NCI-H524 treated with DMSO at 0.1 percent for 48 hours (cell line): ENCODE data around the gene DENND2A.
"Not testable (repeated sequence)": the region's sequence is repeated elsewhere in the genome, so short reads cannot be mapped to it uniquely, and the experiment has no call there.

ENCODE experiments used
- DNase-seq: peaks from one replicate; lab custom pipeline; 2025; lab: John Stamatoyannopoulos, UW

The DENND2A gene, protein sequence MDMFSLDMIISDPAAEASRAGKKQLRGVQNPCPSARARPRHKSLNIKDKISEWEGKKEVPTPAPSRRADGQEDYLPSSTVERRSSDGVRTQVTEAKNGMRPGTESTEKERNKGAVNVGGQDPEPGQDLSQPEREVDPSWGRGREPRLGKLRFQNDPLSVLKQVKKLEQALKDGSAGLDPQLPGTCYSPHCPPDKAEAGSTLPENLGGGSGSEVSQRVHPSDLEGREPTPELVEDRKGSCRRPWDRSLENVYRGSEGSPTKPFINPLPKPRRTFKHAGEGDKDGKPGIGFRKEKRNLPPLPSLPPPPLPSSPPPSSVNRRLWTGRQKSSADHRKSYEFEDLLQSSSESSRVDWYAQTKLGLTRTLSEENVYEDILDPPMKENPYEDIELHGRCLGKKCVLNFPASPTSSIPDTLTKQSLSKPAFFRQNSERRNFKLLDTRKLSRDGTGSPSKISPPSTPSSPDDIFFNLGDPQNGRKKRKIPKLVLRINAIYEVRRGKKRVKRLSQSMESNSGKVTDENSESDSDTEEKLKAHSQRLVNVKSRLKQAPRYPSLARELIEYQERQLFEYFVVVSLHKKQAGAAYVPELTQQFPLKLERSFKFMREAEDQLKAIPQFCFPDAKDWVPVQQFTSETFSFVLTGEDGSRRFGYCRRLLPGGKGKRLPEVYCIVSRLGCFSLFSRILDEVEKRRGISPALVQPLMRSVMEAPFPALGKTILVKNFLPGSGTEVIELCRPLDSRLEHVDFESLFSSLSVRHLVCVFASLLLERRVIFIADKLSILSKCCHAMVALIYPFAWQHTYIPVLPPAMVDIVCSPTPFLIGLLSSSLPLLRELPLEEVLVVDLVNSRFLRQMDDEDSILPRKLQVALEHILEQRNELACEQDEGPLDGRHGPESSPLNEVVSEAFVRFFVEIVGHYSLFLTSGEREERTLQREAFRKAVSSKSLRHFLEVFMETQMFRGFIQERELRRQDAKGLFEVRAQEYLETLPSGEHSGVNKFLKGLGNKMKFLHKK

DNA sequence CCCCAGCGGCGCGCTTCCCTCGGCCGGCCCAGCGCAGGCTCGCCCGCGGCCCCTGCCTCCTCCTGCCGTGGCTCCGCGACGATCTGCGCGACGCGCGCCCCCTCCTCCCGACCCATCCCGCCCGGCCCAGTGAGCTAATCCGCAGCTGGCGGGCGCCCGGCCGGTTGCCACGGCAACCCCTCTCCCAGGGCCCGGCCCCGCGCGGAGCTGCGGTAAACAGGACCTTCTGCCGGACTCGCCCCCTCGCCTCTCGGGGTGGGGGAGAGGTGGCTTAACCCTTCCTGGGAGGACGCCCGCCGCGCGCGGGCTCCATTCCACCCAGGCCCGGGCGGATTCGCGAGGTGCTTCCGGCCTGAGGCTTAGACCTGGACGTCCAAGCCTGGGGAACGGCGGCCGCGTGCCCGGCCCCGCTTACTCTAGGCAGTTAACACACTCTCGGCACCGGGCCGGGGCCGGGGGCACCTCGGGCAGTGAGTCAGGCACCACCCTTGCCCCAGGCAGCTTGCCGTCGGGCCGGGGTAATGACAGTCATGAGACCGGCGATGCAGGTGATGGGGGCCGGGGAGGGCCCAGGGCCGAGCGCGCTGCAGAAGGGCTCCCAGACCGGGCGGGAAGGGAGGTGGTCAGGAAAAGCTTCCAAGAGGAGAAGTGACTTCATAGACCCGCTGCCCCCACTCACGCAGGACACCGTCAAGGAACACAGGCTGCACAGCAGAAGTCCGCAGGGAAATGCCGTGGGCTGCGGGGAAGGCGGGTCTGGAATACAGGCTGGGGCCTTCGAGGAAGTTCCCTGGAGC is at the start of gene DENND2A:
Gene DENND2A (minus strand): TSS at position 87 of the 797 bp plus-strand sequence. CDS start 38,416 bp downstream, outside the sequence.
- peak; percentile 24 for DNase-seq

DNA sequence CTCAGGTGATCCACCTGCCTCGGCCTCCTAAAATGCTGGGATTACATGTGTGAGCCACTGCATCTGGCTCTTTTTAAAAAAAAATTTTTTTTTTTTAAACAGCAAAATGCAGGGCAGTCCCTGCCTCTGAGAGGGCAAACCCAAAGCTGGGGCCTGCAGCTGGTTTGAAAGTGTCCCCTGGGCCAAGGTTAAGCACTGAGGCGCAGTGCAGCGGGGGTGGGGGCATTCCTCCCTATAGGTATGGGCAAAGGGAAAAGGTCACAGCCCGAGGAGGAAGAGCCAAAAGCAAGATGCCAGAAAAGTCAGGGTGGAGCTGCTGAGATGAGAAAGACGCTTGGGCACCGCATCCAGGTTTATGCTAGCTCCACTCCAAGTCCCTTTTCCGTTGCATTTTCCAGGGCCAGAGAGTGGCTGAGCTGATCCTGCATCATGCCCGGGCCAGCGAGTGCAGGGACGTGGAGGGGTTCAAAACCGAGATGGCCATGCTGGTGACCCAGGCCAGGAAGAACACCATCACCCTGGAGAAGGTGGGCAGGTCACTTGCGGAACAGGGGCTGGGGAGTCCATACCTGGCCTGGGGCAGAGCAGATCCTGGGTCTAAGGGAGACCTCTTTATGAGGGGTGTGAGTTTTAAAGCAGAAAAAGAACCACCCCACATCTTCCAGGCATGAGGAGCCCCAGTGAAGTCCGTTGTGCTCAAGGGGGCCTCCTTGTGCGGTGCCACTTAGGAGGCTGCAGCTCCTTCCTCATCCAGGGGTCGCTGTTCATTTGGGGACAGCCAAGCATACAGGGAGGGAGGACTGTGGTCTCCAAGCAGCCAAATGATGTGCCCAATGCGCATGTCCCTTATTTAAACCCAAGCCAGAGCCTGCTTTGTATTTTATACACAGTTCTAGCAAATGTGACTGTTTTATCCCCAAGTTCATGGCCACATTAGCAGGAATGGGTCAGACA is 48.9 kb upstream of the DENND2A start:
- no peak for DNase-seq

DNA sequence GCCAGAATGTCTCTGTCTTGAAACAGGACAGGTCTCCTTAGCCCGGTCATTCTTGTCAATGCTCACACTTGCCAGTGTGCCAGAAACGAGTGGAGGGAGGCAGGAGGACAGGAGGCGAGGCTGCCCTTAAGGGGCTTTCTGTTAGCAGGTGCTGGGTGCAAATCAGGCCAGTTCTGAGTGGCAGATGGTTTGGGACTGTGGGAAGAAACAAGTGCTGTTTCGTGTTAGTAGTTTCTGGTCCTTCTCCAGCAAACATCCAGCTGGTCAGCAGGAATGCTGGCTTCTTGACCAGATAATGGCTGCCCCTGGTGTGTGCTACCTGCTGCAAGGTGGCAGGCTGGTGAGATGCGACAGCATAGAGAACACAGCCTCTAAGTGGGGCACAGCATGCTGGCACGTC is 47.7 kb upstream of the DENND2A start:
- DNase-seq = no peak

DNA sequence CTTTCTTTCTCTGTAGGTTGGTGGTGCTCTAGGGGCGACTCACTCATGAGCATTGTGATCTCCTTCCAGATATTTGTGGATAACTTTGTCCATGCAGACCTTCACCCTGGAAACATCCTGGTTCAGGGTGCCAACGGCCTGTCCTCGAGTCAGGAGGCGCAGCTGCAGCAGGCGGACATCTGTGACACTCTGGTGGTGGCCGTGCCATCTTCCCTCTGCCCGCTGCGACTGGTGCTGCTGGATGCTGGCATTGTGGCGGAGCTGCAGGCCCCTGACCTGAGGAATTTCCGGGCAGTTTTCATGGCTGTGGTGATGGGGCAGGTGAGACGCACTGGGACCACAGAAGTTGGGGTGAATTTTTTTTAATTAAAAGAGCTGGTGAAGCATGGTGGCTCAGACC is 46.3 kb upstream of the DENND2A start:
- DNase-seq = no peak

DNA sequence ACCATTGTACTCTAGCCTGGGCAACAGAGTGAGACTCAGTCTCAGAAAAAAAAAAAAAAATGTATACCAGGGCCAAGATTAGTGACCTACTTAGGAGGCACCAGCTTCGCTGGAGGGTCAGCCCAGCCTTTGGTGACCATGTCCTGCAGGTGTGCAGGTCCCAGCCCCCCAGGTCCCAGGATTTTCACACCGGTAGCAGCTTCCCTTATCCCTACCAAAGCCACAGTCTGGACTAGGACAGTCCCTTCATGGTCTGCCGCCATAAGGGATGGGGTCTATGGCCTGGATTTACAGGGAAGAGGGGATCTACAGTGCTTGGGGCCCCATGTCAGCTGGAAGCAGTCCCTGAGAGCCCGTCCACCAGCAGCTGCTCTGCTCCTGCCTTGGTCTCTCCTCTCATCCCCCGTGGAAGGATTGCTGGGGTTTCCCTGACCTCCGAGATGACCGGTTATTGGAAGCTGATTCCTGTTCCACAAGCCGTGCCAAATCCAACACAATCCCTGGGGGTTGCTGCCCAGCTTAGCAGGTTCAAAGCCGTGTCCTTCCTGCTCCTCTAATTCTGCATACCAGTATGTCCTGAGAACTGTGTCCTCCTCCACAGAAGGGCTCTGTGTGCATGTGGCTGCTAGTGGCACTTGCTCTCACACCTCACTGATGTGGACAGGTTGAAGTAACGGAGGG is 44.9 kb upstream of the DENND2A start:
- DNase-seq = no peak

DNA sequence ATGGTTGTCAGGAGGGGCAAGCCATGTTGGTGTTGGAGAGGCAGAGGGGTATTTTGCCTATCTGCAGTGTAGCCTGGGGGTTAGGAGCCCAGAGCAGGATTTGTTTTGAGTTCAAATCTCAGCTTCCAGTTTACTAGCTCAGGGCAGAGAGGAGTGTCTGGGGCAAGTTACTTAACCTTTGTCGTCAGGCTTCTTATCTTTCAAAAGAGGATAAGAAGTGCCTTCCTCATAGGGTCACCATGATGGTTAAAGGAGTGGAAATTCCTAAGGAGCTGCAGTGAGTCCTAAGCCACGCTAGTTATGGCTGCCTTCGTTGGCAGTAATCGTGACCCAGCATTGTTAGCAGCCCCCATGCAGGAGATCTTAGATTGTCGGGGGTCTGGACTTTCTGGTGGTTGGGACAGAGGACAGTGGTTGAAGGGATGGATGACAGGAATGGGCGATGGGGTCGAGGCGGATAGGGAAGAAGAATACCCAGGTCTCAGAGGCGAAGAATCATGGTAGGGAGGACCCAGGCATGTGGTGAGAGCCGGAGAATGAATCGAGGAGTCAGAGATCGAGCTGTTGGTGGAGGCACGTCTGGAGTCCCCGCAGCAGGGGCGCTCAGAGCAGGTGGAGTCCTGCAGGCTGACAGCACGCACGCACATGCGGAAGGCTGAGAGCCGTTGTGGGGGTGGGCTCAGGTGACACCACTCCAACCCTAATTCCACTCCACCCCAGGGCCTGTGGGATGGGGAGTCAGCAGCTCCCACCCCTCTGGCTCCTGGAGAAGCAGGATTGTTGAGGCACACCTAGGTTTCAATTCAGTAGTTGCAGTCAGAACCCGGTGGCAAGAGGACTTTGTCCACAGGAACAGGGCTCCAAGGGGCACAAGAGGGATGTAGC is 43.7 kb upstream of the DENND2A start:
- no peak for DNase-seq

DNA sequence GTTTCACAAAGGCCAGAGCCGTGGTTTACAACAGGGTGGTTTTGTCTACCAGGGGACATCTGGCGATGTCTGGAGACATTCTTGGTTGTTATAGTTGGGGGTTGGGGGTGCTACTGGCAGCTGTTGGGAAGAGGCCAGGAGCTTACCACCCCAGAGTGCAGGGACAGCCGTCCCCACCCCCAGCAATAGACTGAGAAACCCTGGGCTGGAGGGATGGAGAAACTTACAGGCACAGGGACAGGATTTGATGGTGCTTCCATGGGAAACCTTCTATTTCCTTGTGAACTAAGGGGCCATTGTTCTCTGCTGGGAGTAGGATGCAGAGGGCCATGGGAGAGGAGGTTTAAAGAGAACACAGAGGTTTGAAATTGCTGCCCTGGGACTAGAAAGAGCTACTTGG is 43.0 kb upstream of the DENND2A start:
- DNase-seq = no peak

DNA sequence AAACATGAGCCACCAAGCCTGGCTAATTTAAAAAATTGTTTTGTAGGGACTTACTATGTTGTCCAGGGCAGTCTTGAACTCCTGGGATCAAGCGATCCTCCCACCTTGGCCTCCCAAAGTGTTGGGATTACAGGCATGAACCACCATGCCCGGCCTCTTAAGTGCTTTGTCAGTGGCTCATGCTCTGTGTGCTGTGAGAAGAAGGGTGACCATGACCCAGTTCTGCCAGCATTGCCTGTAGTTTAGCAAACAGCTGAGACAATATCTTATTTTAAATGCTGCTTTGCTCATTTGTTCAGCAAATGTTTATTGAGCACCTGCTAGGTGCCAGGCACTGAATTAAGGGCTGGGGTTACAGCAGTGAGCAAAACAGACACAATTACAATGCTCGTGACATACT is 41.2 kb upstream of the DENND2A start:
- DNase-seq = no peak

DNA sequence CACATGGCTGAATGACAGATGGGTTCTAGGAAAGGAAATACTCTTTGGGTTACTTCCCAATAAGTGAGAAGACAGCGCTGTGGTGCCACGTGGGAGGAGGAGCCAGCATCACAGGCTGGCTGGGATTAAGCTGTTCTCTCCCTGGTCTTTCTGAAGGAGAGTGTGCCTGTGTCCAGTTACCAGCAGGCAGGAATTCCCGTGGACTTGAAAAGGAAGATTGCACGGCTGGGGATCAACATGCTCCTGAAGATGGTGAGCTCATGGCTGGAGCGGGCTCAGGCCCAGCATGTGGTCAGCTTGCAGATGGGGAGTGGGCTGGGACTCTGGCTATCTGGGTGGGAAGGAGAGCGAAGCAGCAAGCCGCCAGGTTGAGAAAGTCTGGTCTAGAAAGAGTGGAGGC is 40.3 kb upstream of the DENND2A start:
- no peak for DNase-seq

DNA sequence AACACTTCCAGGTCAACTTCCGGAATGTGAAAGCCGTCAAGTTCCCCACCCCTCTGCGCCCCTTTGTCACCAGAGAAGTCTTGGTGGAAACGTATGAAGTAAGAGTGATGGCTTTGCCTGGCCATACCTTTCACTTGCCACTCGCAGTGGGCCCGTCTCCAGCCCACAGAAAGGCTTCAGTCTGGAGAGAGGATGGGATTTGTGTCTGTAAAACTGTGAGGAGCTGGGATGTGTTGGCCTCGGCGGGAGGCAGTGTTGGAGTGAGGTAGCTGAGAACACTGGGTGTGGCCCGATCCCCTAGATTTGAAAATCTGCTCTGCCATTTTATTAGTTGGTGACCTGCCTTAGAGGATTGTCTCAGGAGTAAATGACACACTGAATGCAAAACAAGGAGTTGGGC is 38.6 kb upstream of the DENND2A start:
- no peak for DNase-seq

DNA sequence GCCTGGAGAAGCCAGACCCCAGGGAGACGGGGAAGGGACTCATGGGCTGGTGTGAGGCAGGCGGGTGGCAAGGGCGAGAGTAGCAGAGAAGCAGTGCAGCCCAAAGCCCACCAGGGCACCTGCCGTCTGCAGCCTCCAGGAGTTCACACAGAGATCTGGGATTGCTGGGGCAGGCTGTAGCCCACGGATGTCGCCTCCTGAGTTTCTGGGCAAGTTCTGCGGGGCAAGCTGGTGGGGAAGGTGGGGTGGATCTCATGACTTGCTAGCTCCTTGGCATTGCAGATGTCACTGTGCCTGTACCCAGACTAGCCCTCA is 38.2 kb upstream of the DENND2A start:
- DNase-seq = no peak

DNA sequence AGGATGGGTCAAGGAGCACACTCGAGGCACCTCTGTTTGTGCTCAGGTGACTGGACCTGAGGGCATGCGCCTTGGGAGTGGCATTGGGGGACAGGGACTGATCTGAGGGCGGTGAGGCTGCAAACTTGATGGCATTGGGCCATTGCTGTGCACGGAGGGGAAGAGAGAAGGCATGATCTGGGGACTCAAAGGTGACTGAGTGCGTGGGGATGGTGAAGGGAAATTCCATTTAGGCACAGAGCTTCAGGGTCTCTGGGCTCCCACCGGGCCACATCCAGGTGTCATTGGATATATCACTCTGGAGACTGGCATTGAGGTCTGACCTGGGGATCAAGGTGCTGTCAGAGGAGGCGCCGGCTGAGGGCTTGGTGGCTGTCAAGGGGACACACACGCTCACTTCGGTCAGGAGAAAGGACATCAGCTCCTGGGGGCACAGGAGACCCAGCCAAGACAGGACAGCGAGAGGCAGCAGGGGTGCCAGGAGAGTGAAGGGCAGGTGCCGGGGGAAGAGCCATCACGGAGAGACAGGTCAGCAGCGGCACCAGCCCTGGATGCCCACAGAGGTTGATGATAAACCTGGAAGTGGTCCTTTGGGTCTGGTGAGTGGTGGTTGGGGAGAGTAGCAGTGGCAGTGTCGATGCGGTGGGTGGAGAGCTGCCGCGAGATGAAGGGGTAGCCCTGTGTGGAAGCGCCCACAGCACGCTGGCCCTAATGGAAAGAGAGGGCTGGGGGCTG is 37.6 kb upstream of the DENND2A start:
- no peak for DNase-seq

DNA sequence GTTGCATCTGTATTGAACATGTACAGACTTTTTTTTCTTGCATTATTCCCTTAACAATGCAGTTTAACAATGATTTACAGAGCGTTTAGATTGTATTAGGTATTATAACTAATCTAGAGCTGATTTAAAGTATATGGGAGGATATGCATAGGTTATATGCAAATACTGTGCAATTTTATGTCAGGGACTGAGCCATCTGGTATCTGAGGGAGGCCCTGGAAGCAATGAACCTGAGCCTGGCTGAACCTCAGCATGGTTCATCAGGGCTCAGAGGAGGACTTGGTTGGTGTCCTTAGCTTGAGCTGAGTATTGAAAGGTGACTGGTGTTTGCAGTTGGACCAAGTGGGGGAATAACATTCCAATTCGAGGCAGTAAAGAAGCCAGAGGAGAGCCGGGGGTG is 36.9 kb upstream of the DENND2A start:
- DNase-seq = no peak

DNA sequence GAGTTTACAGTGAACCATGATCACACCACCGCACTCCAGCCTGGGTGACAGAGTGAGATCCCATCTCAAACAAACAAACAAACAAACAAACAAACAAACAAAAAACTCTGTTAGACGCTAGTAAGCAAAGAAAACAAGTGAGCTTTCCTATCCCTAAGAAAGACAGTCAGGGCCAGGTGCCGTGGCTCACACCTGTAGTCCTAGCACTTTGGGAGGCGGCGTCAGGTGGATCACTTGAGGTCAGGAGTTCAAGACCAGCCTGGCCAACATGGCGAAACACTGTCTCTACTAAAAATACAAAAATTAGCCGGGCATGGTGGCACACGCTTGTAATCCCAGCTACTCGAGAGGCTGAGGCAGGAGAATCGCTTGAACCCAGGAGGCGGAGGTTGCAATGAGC is 36.3 kb upstream of the DENND2A start:
- not testable (repeated sequence) for DNase-seq

DNA sequence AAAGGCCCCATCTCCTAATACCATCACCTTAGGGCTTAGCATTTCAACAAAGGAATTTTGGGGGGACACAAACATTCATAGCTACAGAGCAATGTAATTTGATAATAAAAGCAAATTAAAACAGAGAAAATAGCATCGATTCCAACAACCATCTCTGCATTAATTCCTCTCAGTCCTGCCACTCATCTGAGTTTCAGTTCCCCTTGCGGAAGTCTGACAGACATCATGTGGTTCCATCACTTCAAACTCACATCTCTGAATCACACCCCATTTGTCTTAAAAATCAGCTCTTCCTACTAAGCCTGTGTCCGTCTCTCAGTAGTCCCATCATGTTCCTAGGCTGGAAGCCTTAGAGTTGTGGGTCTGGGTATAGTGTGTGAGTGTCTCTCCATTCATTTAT is 35.7 kb upstream of the DENND2A start:
- DNase-seq = no peak

DNA sequence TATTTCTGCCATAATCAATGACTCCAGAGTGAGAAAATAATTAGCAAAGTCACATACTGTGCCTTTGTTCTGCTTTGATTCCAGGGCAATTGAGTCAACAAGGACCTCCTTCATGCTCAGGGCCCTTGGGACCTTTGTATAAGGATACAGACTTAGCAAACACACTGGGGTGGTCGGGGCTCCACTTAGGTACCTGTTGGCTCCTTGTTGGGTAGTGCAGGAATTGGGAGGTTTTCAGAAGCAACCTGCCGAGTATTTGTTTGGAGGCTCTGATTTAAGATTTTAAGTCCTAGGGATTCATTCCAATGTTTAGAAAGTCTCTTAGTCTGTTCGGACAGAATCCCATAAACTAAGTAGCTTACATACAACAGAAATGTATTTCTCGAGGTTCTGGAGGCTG is 35.1 kb upstream of the DENND2A start:
- no peak for DNase-seq

DNA sequence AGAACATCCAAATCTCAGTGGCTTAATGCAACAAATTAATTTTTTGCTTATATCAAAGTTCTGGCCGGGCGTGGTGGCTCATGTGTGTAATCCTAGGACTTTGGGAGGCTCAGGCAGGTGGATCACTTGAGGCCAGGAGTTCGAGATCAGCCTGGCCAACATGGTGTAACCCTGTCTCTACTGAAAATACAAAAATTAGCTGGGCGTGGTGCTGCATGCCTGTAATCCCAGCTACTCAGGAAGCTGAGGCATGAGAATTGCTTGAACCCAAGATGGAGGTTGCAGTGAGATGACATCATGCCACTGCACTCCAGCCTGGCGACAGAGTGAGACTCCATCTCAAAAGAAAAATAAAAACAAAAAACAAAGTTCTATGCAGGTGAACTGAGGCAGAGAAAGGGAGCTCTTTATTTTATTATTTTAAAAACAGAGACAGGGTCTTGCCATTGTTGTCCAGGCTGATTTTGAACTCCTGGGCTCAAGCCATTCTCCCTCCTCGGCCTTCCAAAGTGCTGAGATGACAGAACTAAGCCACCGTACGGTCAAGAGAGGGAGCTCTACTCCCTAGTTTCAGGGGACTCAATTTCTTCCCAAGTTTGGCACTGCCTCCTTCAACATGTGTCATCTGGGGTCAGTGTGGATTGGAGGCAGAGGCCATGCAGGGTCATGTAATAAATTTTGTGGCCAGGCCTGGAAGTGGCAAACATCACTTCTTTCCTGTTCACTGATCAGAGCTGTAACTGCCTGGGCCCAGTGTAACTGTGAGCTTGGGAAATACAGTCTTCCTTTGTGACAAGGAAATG is 34.5 kb upstream of the DENND2A start:
- no peak for DNase-seq

DNA sequence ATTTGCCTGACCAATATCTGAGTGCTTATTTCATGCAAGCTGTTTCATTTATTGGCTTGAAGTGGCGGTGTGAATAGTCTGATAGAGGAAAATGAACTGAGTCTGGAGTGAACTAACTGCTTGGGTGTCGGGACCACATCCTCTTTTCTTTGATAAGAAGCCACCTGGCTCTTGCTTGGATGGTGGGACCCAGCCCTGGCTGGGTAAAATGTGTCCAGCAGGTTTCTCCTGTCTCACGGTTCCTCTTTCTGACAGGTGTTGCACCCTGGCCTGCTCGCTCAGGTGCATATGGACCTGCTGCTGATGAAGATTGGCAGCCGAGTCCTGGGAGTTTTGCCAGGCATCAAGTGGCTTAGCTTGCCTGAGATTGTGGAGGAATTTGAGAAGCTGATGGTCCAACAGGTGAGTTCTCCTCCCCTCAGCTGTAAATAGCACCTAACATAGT is 33.8 kb upstream of the DENND2A start:
- DNase-seq = no peak
